ENCODE measurements around the gene TAGLN.

DNA sequence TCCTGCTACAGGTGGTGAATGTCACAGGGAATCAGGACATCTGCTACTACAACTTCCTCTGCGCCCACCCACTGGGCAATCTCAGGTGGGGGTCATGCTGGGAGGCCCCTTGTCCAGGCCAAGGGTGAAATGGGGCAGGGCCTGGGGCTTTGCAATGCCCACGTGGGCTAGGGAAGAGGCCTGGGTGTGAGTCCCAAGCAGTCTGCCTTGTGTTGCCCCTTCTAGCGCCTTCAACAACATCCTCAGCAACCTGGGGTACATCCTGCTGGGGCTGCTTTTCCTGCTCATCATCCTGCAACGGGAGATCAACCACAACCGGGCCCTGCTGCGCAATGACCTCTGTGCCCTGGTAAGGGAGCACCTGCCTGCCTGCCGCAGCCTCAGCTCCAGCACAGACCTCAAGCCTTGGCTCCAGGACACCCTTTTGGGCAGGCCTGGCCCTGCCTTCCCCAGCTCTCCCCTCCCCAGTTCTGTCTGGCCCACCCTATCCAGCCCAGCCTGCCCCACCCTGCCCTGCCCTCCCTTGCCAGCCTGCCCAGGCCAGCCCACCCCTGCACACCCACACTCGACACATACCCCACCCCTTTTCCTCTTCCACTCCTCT is 9.1 kb upstream of the TAGLN start:
- TF ChIP-seq CTCF (IDR thresholded peaks at IDR 0.05): no peak
- no peak for TF ChIP-seq POLR2A (IDR thresholded peaks at IDR 0.05)
